Nephron progenitor cell (in vitro differentiated cells): Measurements from ENCODE around the gene CGNL1.

Experiments
- DNase-seq: peaks from one replicate; pipeline ENCODE4 v3.0.0; 2021
- H3K27ac Mint-ChIP-seq: 2 replicates; pipeline ENCODE4 v1.8.0; 2021; ENCODE audit warnings: mild to moderate bottlenecking, moderate library complexity, mixed read lengths
- H3K27me3 Mint-ChIP-seq: 2 replicates; pipeline ENCODE4 v1.8.0; 2021; ENCODE audit warnings: mild to moderate bottlenecking, low read depth, mixed read lengths; ENCODE audit not compliant: poor library complexity
- H3K36me3 Mint-ChIP-seq: 2 replicates; pipeline ENCODE4 v1.8.0; 2021; ENCODE audit warnings: low read depth, mixed read lengths
- H3K4me1 Mint-ChIP-seq: 2 replicates; pipeline ENCODE4 v1.8.0; 2021; ENCODE audit warnings: mixed read lengths
- H3K4me3 Mint-ChIP-seq: 2 replicates; pipeline ENCODE4 v1.8.0; 2021; ENCODE audit warnings: mild to moderate bottlenecking, moderate library complexity, mixed read lengths
- H3K9me3 Mint-ChIP-seq: 2 replicates; pipeline ENCODE4 v1.8.0; 2021; ENCODE audit warnings: mild to moderate bottlenecking, moderate library complexity, mixed read lengths
- TF ChIP-seq, protein P1 (sequence below): fragments of 200-600 bp; sonication (generic); IDR thresholded peaks from 2 replicates; pipeline ENCODE4 v1.5.0; 2021; ENCODE audit warnings: antibody characterized with exemption

The CGNL1 gene

DNA sequence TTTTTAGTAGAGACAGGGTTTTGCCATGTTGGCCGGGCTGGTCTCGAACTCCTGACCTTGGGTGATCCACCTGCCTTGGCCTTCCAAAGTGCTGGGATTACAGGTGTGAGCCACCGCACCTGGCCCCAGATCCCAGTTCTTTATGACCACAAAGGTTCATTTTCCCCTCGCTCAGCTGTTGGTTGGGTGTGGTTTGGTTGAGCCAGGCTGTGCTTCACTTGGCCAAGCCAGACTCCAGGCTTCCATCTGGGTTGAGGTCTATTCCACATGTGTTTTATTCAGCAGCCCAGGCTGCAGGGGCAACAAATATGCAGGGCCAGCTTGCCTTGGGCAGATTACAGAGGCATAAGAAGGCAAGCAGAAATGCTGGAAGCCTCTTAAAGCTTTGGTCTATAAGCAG is 13.7 kb downstream of the CGNL1 start:
- TF ChIP-seq, protein P1, sequence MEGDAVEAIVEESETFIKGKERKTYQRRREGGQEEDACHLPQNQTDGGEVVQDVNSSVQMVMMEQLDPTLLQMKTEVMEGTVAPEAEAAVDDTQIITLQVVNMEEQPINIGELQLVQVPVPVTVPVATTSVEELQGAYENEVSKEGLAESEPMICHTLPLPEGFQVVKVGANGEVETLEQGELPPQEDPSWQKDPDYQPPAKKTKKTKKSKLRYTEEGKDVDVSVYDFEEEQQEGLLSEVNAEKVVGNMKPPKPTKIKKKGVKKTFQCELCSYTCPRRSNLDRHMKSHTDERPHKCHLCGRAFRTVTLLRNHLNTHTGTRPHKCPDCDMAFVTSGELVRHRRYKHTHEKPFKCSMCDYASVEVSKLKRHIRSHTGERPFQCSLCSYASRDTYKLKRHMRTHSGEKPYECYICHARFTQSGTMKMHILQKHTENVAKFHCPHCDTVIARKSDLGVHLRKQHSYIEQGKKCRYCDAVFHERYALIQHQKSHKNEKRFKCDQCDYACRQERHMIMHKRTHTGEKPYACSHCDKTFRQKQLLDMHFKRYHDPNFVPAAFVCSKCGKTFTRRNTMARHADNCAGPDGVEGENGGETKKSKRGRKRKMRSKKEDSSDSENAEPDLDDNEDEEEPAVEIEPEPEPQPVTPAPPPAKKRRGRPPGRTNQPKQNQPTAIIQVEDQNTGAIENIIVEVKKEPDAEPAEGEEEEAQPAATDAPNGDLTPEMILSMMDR, result no peak
- Mint-ChIP-seq H3K9me3 (peaks cover 13% of the 10 kb centered on the region), H3K4me1 (peaks cover 55% of the 10 kb centered on the region), H3K36me3 (peaks cover 11% of the 10 kb centered on the region), H3K4me3 (no peak overlapping the region), H3K27me3 (peaks cover 2% of the 10 kb centered on the region), H3K27ac (no peak overlapping the region)
- DNase-seq, result no peak

DNA sequence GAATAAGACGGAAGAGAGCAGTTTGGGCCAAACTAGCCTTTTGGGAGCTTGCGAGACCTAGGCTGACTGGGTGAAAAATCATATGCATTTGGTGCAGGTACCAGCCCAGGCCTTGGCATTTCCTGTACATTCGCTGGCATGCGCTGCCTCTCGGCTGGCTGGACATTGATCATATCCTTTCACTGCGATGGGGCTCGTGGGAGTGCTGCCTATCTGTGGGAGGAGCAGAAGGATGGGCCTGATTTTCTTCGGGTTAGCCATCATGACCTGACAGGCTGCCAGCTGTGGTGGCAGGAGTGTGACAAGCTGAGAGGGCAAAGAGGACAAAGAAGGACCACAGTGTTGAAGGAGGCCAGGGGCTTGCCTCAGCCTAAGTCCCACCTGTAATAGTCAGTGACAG is 14.3 kb downstream of the CGNL1 start:
- Mint-ChIP-seq H3K36me3 (peaks cover 11% of the 10 kb centered on the region), H3K4me1 (peaks cover 52% of the 10 kb centered on the region)

DNA sequence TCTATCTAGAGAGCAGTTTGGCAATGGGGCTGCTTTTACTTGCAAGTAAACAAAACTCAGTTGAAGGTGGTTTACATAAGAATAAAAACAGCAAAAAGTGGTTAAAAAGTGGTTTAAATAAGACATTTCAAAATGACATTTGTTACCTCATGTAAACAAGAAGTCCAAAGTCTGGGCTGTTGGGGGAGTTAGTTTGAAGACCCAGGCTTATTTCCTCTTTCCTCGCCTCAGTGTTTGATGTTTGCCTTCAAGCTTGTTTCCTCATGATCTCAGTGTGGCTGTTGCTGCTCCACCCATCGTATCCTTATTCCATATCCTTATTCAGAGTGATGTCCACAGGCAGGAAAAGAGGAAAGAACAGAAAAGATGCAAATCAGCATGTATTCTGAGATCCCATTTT is 15.2 kb downstream of the CGNL1 start:
- no peak for DNase-seq
- H3K27me3 Mint-ChIP-seq, result no peaks in the 10 kb centered on the region
- peaks cover 11% of the 10 kb centered on the region for H3K36me3 Mint-ChIP-seq
- H3K9me3 Mint-ChIP-seq, result peaks cover 13% of the 10 kb centered on the region
- TF ChIP-seq, protein P1, result no peak
- H3K27ac Mint-ChIP-seq, result no peak overlapping the region
- peaks cover 43% of the 10 kb centered on the region for H3K4me1 Mint-ChIP-seq
- no peak overlapping the region for H3K4me3 Mint-ChIP-seq

More for the DNA sequence above, 14.3 kb downstream of the CGNL1 start:
- H3K27me3 Mint-ChIP-seq, result peaks cover under 1% of the 10 kb centered on the region
- H3K27ac Mint-ChIP-seq, result no peak overlapping the region
- no peak overlapping the region for H3K4me3 Mint-ChIP-seq
- DNase-seq, result no peak
- H3K9me3 Mint-ChIP-seq, result peaks cover 13% of the 10 kb centered on the region
- TF ChIP-seq, protein P1, result no peak

- DNase-seq, result no peak
- Mint-ChIP-seq H3K27me3 (peaks cover under 1% of the 10 kb centered on the region), H3K4me1 (peaks cover 27% of the 10 kb centered on the region), H3K4me3 (no peak overlapping the region), H3K27ac (no peak overlapping the region), H3K36me3 (peaks cover 11% of the 10 kb centered on the region), H3K9me3 (peaks cover 13% of the 10 kb centered on the region)
- TF ChIP-seq, protein P1, result no peak
Observed at GRCh38 chr15:57393061-57393460, 16.8 kb downstream of the CGNL1 start.

GRCh38 chr15:57395292-57395691 is 19.0 kb downstream of the CGNL1 start:
- peaks cover 11% of the 10 kb centered on the region for H3K9me3 Mint-ChIP-seq
- H3K36me3 Mint-ChIP-seq, result peaks cover 9% of the 10 kb centered on the region
- H3K27me3 Mint-ChIP-seq, result peaks cover 8% of the 10 kb centered on the region
- peaks cover 15% of the 10 kb centered on the region for H3K4me1 Mint-ChIP-seq
- H3K4me3 Mint-ChIP-seq, result no peak overlapping the region
- DNase-seq, result no peak
- H3K27ac Mint-ChIP-seq, result no peak overlapping the region
- TF ChIP-seq, protein P1, result no peak

GRCh38 chr15:57398336-57398735 is 22.0 kb downstream of the CGNL1 start:
- no peak for DNase-seq
- Mint-ChIP-seq H3K9me3 (peaks cover 7% of the 10 kb centered on the region), H3K27ac (no peak overlapping the region), H3K36me3 (no peaks in the 10 kb centered on the region), H3K4me3 (no peak overlapping the region), H3K27me3 (peaks cover 8% of the 10 kb centered on the region), H3K4me1 (peaks cover 8% of the 10 kb centered on the region)
- TF ChIP-seq, protein P1, result no peak
